H1 (cell line): ENCODE measurements around the gene CST7. TPM values are rescaled to one million over a fixed set of nuclear protein-coding genes. Genes with fewer than 3 reads are reported as not detected.

Experiments
- CTCF ChIA-PET: fragments of 300-600 bp; sonication (Branson Sonifier 250); formaldehyde crosslinking; loops from one replicate; lab custom pipeline; 2021; ENCODE audit not compliant: partially characterized antibody; lab: Charles Lee
- POLR2A ChIA-PET: fragments of 300-600 bp; sonication (Branson Sonifier 250); formaldehyde crosslinking; loops from one replicate; lab custom pipeline; 2021; ENCODE audit warnings: inconsistent platforms; ENCODE audit not compliant: partially characterized antibody; lab: Charles Lee
- DNase-seq, 2 experiments: peaks; one replicate each; pipeline versions ENCODE4 v3.0.0 to v3.0.0-alpha.2; 2010 to 2022; ENCODE audit warnings: low spot score in 2 of 2, low read depth in 1 of 2, mixed read lengths in 1 of 2
- FAIRE-seq: peaks from 2 replicates; lab custom pipeline; 2011; peaks lifted over from hg19 to GRCh38; lab: Jason Lieb, UNC
- H2AFZ ChIP-seq: 2 replicates; pipeline ENCODE4 v1.8.1; 2012; ENCODE audit warnings: low read length, inconsistent platforms
- H2AK5ac ChIP-seq: 2 replicates; pipeline ENCODE4 v1.6.1; 2013; ENCODE audit warnings: low read depth, low read length
- H2BK120ac ChIP-seq: replicated peaks from 2 replicates; pipeline ENCODE3; 2013; ENCODE audit warnings: low read depth, low read length, inconsistent platforms
- H2BK12ac ChIP-seq: 2 replicates; pipeline ENCODE4 v1.6.1; 2013; ENCODE audit warnings: low read depth, low read length
- H2BK15ac ChIP-seq: 2 replicates; pipeline ENCODE4 v1.6.1; 2013; ENCODE audit warnings: low read length
- H2BK20ac ChIP-seq: 2 replicates; pipeline ENCODE4 v1.6.1; 2013; ENCODE audit warnings: low read length
- H2BK5ac ChIP-seq: 2 replicates; pipeline ENCODE4 v1.6.1; 2013; ENCODE audit warnings: low read depth, low read length
- H3K14ac ChIP-seq: 2 replicates; pipeline ENCODE4 v1.6.1; 2013; ENCODE audit warnings: inconsistent platforms; ENCODE audit not compliant: insufficient read length
- H3K18ac ChIP-seq: 2 replicates; pipeline ENCODE4 v1.6.1; 2013; ENCODE audit warnings: low read length; ENCODE audit errors: extremely low read depth
- H3K23ac ChIP-seq: 2 replicates; pipeline ENCODE4 v1.6.1; 2013; ENCODE audit warnings: inconsistent platforms; ENCODE audit not compliant: insufficient read length
- H3K23me2 ChIP-seq: 2 replicates; pipeline ENCODE4 v1.6.1; 2013; ENCODE audit warnings: low read depth, low read length
- H3K27ac ChIP-seq: 2 replicates; pipeline ENCODE4 v1.6.1; 2011; ENCODE audit warnings: low read depth, low read length, inconsistent platforms
- H3K27me3 ChIP-seq, 4 experiments: replicated peaks in 1 of 4; 1 replicate in 1 of 4; 2 replicates in 3 of 4; pipeline versions ENCODE4 v1.6.1 to v1.8.1; 2011 to 2013; ENCODE audit warnings: low read length in 3 of 4, mild to moderate bottlenecking in 3 of 4, inconsistent platforms in 2 of 4, mixed read lengths in 2 of 4, moderate library complexity in 1 of 4; ENCODE audit not compliant: control insufficient read depth in 3 of 4, insufficient read depth in 3 of 4; ENCODE audit errors: extremely low read depth in 1 of 4
- H3K36me3 ChIP-seq, 4 experiments: 2 replicates each; pipeline versions ENCODE4 v1.6.1 to v1.8.1; 2011 to 2013; ENCODE audit warnings: mild to moderate bottlenecking in 4 of 4, low read length in 3 of 4, moderate library complexity in 2 of 4, control low read depth in 1 of 4, inconsistent platforms in 1 of 4; ENCODE audit not compliant: insufficient read depth in 4 of 4, control insufficient read depth in 2 of 4
- H3K4ac ChIP-seq: replicated peaks from 2 replicates; pipeline ENCODE3; 2013; ENCODE audit warnings: low read length, low read depth, mixed read lengths, inconsistent platforms; ENCODE audit not compliant: insufficient read length
- H3K4me1 ChIP-seq, 4 experiments: replicated peaks in 1 of 4; 1 replicate in 1 of 4; 2 replicates in 3 of 4; pipeline versions ENCODE4 v1.6.1 to v1.8.1; 2011 to 2013; ENCODE audit warnings: low read length in 3 of 4, inconsistent platforms in 2 of 4, mixed read lengths in 1 of 4; ENCODE audit not compliant: insufficient read depth in 4 of 4, control insufficient read depth in 3 of 4
- H3K4me2 ChIP-seq, 2 experiments: 2 replicates each; pipeline versions ENCODE4 v1.6.1 to v1.8.1; 2011 to 2013; ENCODE audit warnings: low read depth in 2 of 2, low read length in 2 of 2, control low read depth in 1 of 2, inconsistent platforms in 1 of 2, mild to moderate bottlenecking in 1 of 2; ENCODE audit not compliant: insufficient read depth in 1 of 2
- H3K4me3 ChIP-seq, 4 experiments: fragments of 200-600, 300-600 bp in 1 of 4; sonication (generic), shearing (Covaris generic), sonication (Bioruptor Twin) in 1 of 4; 2 replicates each; pipeline versions ENCODE4 v1.5.1 to v1.8.1; 2011 to 2016; ENCODE audit warnings: low read length in 4 of 4, low read depth in 3 of 4, control low read depth in 2 of 4, inconsistent platforms in 2 of 4, mild to moderate bottlenecking in 2 of 4, mixed read lengths in 1 of 4, moderate library complexity in 1 of 4; ENCODE audit not compliant: insufficient read depth in 2 of 4; ENCODE audit errors: extremely low read depth in 1 of 4
- H3K56ac ChIP-seq: replicated peaks from 2 replicates; pipeline ENCODE3; 2013; ENCODE audit warnings: low read depth, mild to moderate bottlenecking, mixed read lengths, low read length, inconsistent platforms; ENCODE audit not compliant: insufficient read length
- H3K79me1 ChIP-seq: 2 replicates; pipeline ENCODE4 v1.6.1; 2013; ENCODE audit warnings: low read depth, low read length, control low read depth
- H3K79me2 ChIP-seq, 2 experiments: 2 replicates each; pipeline versions ENCODE4 v1.6.1 to v1.8.1; 2012 to 2013; ENCODE audit warnings: low read length in 2 of 2, mild to moderate bottlenecking in 2 of 2, inconsistent platforms in 1 of 2; ENCODE audit not compliant: insufficient read depth in 2 of 2, control insufficient read depth in 1 of 2
- H3K9ac ChIP-seq, 4 experiments: replicated peaks in 1 of 4; 1 replicate in 1 of 4; 2 replicates in 3 of 4; pipeline versions ENCODE4 v1.6.1 to v1.8.1; 2011 to 2013; ENCODE audit warnings: low read depth in 3 of 4, low read length in 3 of 4, control low read depth in 2 of 4, mild to moderate bottlenecking in 2 of 4, moderate library complexity in 2 of 4, inconsistent platforms in 1 of 4; ENCODE audit errors: extremely low read depth in 1 of 4
- H3K9me3 ChIP-seq, 2 experiments: 2 replicates each; pipeline versions ENCODE4 v1.6.1 to v1.8.1; 2012 to 2013; ENCODE audit warnings: mild to moderate bottlenecking in 2 of 2, moderate library complexity in 2 of 2, control low read depth in 1 of 2, inconsistent platforms in 1 of 2, low read depth in 1 of 2, low read length in 1 of 2, mixed read lengths in 1 of 2; ENCODE audit not compliant: insufficient read depth in 2 of 2
- H4K20me1 ChIP-seq, 2 experiments: replicated peaks in 1 of 2; 2 replicates each; pipeline versions ENCODE3 to v1.8.1; 2011 to 2013; ENCODE audit warnings: inconsistent platforms in 2 of 2, low read length in 2 of 2, mild to moderate bottlenecking in 1 of 2; ENCODE audit not compliant: insufficient read depth in 2 of 2, control insufficient read depth in 1 of 2
- H4K5ac ChIP-seq: 2 replicates; pipeline ENCODE4 v1.6.1; 2013; ENCODE audit warnings: low read length, low read depth, mixed read lengths, inconsistent platforms; ENCODE audit not compliant: insufficient read length
- H4K8ac ChIP-seq: 2 replicates; pipeline ENCODE4 v1.8.0; 2013; ENCODE audit warnings: mild to moderate bottlenecking, moderate library complexity, low read length, inconsistent platforms; ENCODE audit not compliant: insufficient read depth; ENCODE audit errors: extremely low read depth
- H4K91ac ChIP-seq: replicated peaks from 2 replicates; pipeline ENCODE3; 2013; ENCODE audit warnings: low read length, mixed read lengths, inconsistent platforms; ENCODE audit not compliant: insufficient read length
- ATF2 ChIP-seq: IDR thresholded peaks from 2 replicates; pipeline ENCODE4 v1.6.1; 2012; ENCODE audit warnings: low read length, inconsistent platforms
- CBX8 ChIP-seq: fragments of 300-800, 300-1000 bp; sonication (generic); IDR thresholded peaks from 2 replicates; pipeline ENCODE4 v1.7.1; 2016; ENCODE audit warnings: low read depth, low read length, borderline replicate concordance
- CHD2 ChIP-seq: IDR thresholded peaks from 2 replicates; pipeline ENCODE4 v1.6.1; 2012; ENCODE audit warnings: low read length, improper control_type of control experiment
- EP300 ChIP-seq, 2 experiments: IDR thresholded peaks; 1 replicate in 1 of 2; 2 replicates in 1 of 2; pipeline ENCODE4 v1.6.1; 2011 to 2012; ENCODE audit warnings: low read depth in 2 of 2, low read length in 2 of 2, mild to moderate bottlenecking in 2 of 2, borderline replicate concordance in 1 of 2, inconsistent platforms in 1 of 2, moderate library complexity in 1 of 2
- HDAC2 ChIP-seq, 2 experiments: fragments of 300-600 bp in 1 of 2; sonication (generic) in 1 of 2; IDR thresholded peaks; 2 replicates each; pipeline ENCODE4 v1.6.1; 2011 to 2012; ENCODE audit warnings: low read depth in 2 of 2, low read length in 2 of 2, mild to moderate bottlenecking in 2 of 2, moderate library complexity in 2 of 2, borderline replicate concordance in 1 of 2, inconsistent platforms in 1 of 2
- MAFK ChIP-seq: IDR thresholded peaks from 2 replicates; pipeline ENCODE4 v1.6.1; 2012; ENCODE audit warnings: low read depth, mild to moderate bottlenecking, improper control_type of control experiment, low read length
- NANOG ChIP-seq: IDR thresholded peaks from 2 replicates; pipeline ENCODE4 v1.6.1; 2011; ENCODE audit warnings: low read length, low read depth, mild to moderate bottlenecking, inconsistent platforms; ENCODE audit not compliant: insufficient read depth, poor library complexity, severe bottlenecking
- RAD21 ChIP-seq, 2 experiments: IDR thresholded peaks in 1 of 2; conservative IDR thresholded peaks in 1 of 2; 2 replicates each; pipeline ENCODE4 v1.6.1; 2011; ENCODE audit warnings: low read depth in 2 of 2, low read length in 2 of 2, improper control_type of control experiment in 1 of 2, inconsistent platforms in 1 of 2, mild to moderate bottlenecking in 1 of 2, moderate library complexity in 1 of 2
- SIN3A ChIP-seq, 2 experiments: IDR thresholded peaks in 1 of 2; conservative IDR thresholded peaks in 1 of 2; 2 replicates each; pipeline ENCODE4 v1.6.1; 2011 to 2012; ENCODE audit warnings: low read length in 2 of 2, improper control_type of control experiment in 1 of 2, low read depth in 1 of 2, mild to moderate bottlenecking in 1 of 2
- SIX5 ChIP-seq: IDR thresholded peaks from 2 replicates; pipeline ENCODE4 v1.6.1; 2011; ENCODE audit warnings: mild to moderate bottlenecking, low read depth, low read length
- SP4 ChIP-seq: IDR thresholded peaks from 2 replicates; pipeline ENCODE4 v1.6.1; 2012; ENCODE audit warnings: low read length, inconsistent platforms
- WGBS, 2 experiments: shearing (Covaris generic) in 1 of 2; methylation state at CpG; one replicate each; pipeline versions ENCODE4 v1.1.6 to v1.1.7; 2013 to 2015; ENCODE audit warnings: low lambda C conversion rate in 2 of 2, mixed read lengths in 2 of 2, inconsistent platforms in 1 of 2, low coverage in 1 of 2, missing lambda C conversion rate in 1 of 2; ENCODE audit not compliant: insufficient replicate concordance in 2 of 2, insufficient coverage in 1 of 2, insufficient read length in 1 of 2; ENCODE audit errors: extremely low coverage in 1 of 2, missing lambda C conversion rate in 1 of 2; 5-methylcytosine and 5-hydroxymethylcytosine counted together
- polyA plus RNA-seq, 7 experiments: library from polyadenylated mRNA; depleted of rRNA in 3 of 7; stranded (reverse) in 5 of 7; unstranded in 2 of 7; fragments of >200 nt in 5 of 7; fragments of 200-250 nt in 2 of 7; gene quantifications; 1 replicate in 5 of 7; 2 replicates in 1 of 7; 4 replicates in 1 of 7; pipeline versions ENCODE4 v1.2.1 to v1.2.3, GENCODE V29; 2011 to 2013; ENCODE audit warnings: missing spikeins in 2 of 7, mixed read lengths in 2 of 7
- total RNA-seq: library from RNA; stranded (reverse); fragmentation: NEBNext Ultra II Directional; extraction: Animal tissue kit (Norgen Biotek cat#: 25700); gene quantifications from 2 replicates; pipeline ENCODE4 v1.2.1, GENCODE V29; 2021

Gene CST7
- total and polyA plus RNA-seq, 2 of the 8 experiments (the other 6 are each of a cell fraction or from before 2014, with no cell fraction given), result not detected

- Histone ChIP-seq H3K4me2 (no peak overlapping the region), H3K23ac (no peak overlapping the region), H3K4ac (no peak overlapping the region), H4K5ac (no peak overlapping the region), H2BK12ac (no peak overlapping the region), H3K9me3 (peaks cover 10 to 12% of the 10 kb centered on the region in 2 experiments), H2AFZ (no peak overlapping the region), H4K91ac (no peak overlapping the region), H2BK20ac (no peak overlapping the region), H4K8ac (no peak overlapping the region), H2BK15ac (no peak overlapping the region), H2BK5ac (no peak overlapping the region), H3K79me2 (no peaks in the 10 kb centered on the region), H3K27me3 (no peaks in the 10 kb centered on the region), H3K4me3 (no peak overlapping the region), H3K27ac (no peak overlapping the region), H3K14ac (no peak overlapping the region), H3K23me2 (no peaks in the 10 kb centered on the region), H3K56ac (no peak overlapping the region), H3K18ac (no peak overlapping the region), H3K36me3 (no peaks in the 10 kb centered on the region), H3K79me1 (no peaks in the 10 kb centered on the region), H3K4me1 (0 out of 7 replicates have a peak, but pooled peaks cover 0 to 2% (median 0%) of the 10 kb centered on the region in 4 experiments), H2AK5ac (no peak overlapping the region), H3K9ac (no peak overlapping the region), H4K20me1 (no peaks in the 10 kb centered on the region), H2BK120ac (no peak overlapping the region)
- POLR2A ChIA-PET, result no interaction called here
- FAIRE-seq (no peak), DNase-seq (peak in 1 of 2 experiments; percentile 30)
- 83% methylated on average over 7 of the region's 7 CpGs; no CpG with 5 or more reads in 1 of the 2 experiments for WGBS, 2 experiments
- CTCF ChIA-PET, result interaction anchor here (0.9 to 2.3 kb wide), 2 partner anchors 19 to 346 kb away, joined by 3 to 6 read pairs; no protein-coding TSS in a partner anchor
- TF ChIP-seq CHD2, result no peak
- TF ChIP-seq ATF2, result no peak
- TF ChIP-seq SP4, result no peak
- TF ChIP-seq RAD21 (IDR thresholded peaks at IDR 0.05 in 1 of 2, conservative IDR thresholded peaks at IDR 0.05 in 1 of 2; ENCODE audit: low read depth in 2 of 2, low read length in 2 of 2), result no peak
- TF ChIP-seq HDAC2 (IDR thresholded peaks at IDR 0.05; ENCODE audit: borderline replicate concordance in 1 of 2, low read depth in 2 of 2, low read length in 2 of 2), result no peak
- TF ChIP-seq MAFK, result no peak
- TF ChIP-seq NANOG, result no peak
- TF ChIP-seq SIX5, result no peak
- TF ChIP-seq CBX8, result no peak
- TF ChIP-seq SIN3A (conservative IDR thresholded peaks at IDR 0.05 in 1 of 2, IDR thresholded peaks at IDR 0.05 in 1 of 2; ENCODE audit: low read depth in 1 of 2, low read length in 2 of 2), result no peak
- TF ChIP-seq EP300 (IDR thresholded peaks at IDR 0.05; ENCODE audit: borderline replicate concordance in 1 of 2, low read depth in 2 of 2, low read length in 2 of 2), result no peak
Observed at GRCh38 chr20:24911461-24911860, 37.6 kb upstream of the CST7 start.
